Lower leg skin (tissue), 4 donors: ENCODE data around the gene PLSCR4. TPM values are rescaled to one million over a fixed set of nuclear protein-coding genes. Genes with fewer than 3 reads are reported as not detected.
A peak's percentile ranks its signal among the peaks of the same experiment; 100 is the strongest.
"Not testable (repeated sequence)": the region's sequence is repeated elsewhere in the genome, so short reads cannot be mapped to it uniquely, and the experiment has no call there.

Experiments
- DNase-seq, 2 donors: peaks; one replicate each; pipeline ENCODE4 v3.0.0-alpha.2; 2019; ENCODE audit warnings: low spot score in 2 of 2
- H3K4me3 ChIP-seq: fragments of 200-600 bp; sonication (generic); 2 replicates; pipeline ENCODE4 v1.5.1; 2017; ENCODE audit warnings: mild to moderate bottlenecking, low read depth; ENCODE audit not compliant: poor library complexity, severe bottlenecking
- POLR2A ChIP-seq, 2 donors: fragments of 450-650 bp; IDR thresholded peaks; one replicate each; pipeline ENCODE4 v1.6.1; 2016 to 2017; ENCODE audit warnings: antibody characterized with exemption in 2 of 2, mild to moderate bottlenecking in 1 of 2, moderate library complexity in 1 of 2
- WGBS, 2 donors: methylation state at CpG; one replicate each; pipeline ENCODE4 v1.1.5; 2018; 5-methylcytosine and 5-hydroxymethylcytosine counted together
- intact Hi-C: fragments of 100-400 bp; cut with DNase I; formaldehyde crosslinking; loops from one replicate; pipeline ENCODE4 v1.15.0; 2023; ENCODE audit warnings: low total_unique reads
- total RNA-seq, 4 donors: library from RNA; depleted of rRNA; stranded (reverse); fragments of >200 nt; gene quantifications; one replicate each; pipeline ENCODE4 v1.1.0, GENCODE V29; 2016
- TF ChIP-seq, protein P1 (sequence below), 3 donors: fragments of 450-650 bp; IDR thresholded peaks; one replicate each; pipeline ENCODE4 v1.5.1; 2016; ENCODE audit warnings: antibody characterized with exemption in 3 of 3, mild to moderate bottlenecking in 3 of 3, moderate library complexity in 2 of 3

The PLSCR4 gene
- total RNA-seq, 4 donors from 2014 or later, result 12.3 to 47.2 (median 18.4) TPM

DNA sequence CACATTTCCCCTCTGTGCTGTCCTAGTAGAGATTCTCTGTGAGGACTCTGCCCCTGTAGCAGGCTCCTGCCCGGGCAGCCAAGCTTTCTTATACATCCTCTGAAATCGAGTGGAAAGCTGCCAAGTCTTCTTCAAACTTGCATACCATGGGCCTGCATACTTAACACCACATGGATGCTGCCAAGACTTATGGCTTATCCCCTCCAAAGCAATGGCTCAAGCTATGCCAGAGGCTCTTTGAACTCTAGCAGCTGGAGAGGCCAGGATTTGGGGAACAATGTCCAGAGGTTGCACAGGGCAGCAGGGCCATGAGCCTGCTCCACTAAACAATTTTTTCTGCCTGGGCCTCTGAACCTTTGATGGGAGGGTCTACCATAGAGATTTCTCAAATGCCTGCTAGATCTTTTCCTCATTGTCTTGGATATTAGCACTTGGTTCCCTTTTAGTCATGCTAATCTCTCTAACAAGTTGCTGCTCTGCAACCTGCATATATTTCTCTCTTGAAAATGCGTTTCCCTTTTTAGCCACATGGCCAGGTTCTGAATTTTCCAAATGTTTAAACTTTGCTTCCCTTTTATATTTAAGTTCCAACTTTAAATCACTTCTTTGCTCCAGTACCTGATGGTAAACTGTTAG, 6.1 kb upstream of the PLSCR4 start:
- intact Hi-C loops, result no loop called here
- no peak for TF ChIP-seq POLR2A (IDR thresholded peaks at IDR 0.05)
- TF ChIP-seq, protein P1, sequence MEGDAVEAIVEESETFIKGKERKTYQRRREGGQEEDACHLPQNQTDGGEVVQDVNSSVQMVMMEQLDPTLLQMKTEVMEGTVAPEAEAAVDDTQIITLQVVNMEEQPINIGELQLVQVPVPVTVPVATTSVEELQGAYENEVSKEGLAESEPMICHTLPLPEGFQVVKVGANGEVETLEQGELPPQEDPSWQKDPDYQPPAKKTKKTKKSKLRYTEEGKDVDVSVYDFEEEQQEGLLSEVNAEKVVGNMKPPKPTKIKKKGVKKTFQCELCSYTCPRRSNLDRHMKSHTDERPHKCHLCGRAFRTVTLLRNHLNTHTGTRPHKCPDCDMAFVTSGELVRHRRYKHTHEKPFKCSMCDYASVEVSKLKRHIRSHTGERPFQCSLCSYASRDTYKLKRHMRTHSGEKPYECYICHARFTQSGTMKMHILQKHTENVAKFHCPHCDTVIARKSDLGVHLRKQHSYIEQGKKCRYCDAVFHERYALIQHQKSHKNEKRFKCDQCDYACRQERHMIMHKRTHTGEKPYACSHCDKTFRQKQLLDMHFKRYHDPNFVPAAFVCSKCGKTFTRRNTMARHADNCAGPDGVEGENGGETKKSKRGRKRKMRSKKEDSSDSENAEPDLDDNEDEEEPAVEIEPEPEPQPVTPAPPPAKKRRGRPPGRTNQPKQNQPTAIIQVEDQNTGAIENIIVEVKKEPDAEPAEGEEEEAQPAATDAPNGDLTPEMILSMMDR (IDR thresholded peaks at IDR 0.05), result no peak
- DNase-seq, result no peak
- WGBS, 2 donors, result 63 to 71% methylated on average over 3 of the region's 3 CpGs
- H3K4me3 ChIP-seq, result no peak overlapping the region

DNA sequence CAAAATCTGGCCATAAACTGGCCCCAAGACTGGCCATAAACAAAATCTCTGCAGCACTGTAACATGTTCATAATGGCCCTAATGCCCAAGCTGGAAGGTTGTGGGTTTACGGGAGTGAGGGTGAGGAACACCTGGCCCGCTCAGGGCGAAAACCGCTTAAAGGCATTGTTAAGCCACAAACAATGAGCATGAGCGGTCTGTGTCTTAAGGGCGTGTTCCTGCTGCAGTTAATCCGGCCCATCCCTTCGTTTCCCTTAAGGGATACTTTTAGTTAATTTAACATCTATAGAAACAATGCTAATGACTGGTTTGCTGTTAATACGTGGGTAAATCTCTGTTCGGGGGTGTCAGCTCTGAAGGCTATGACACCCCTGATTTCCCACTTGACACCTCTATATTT, 1.5 kb upstream of the PLSCR4 start:
- H3K4me3 ChIP-seq, intact Hi-C loops, DNase-seq: not testable (repeated sequence)
- 73 to 78% methylated on average over 10 of the region's 10 CpGs for WGBS, 2 donors

DNA sequence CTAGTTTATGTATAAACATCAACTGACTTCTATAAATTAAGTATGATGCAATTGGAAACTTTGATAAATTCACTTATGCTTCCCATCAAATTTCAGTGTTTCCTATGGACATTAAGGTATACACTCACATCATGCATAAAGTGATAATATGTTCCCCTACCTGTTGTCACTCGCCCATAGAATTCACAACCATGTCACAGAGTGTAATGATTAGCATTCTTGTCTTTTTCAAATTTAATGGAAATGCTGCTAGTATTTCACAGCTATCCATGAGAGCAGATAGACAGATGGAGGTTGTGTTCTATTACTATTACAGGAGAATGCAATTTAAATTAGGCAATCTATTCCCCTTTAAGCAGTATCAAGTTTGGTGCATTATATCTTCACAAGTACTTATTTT, 984 bp downstream of the PLSCR4 start:
- TF ChIP-seq, protein P1 (IDR thresholded peaks at IDR 0.05), result no peak
- TF ChIP-seq POLR2A (IDR thresholded peaks at IDR 0.05), result no peak
- no peak for DNase-seq
- 26 to 30% methylated on average over 1 of the region's 1 CpG for WGBS, 2 donors
- peak overlapping the region; percentile 81 for H3K4me3 ChIP-seq
- intact Hi-C loops, result no loop called here

DNA sequence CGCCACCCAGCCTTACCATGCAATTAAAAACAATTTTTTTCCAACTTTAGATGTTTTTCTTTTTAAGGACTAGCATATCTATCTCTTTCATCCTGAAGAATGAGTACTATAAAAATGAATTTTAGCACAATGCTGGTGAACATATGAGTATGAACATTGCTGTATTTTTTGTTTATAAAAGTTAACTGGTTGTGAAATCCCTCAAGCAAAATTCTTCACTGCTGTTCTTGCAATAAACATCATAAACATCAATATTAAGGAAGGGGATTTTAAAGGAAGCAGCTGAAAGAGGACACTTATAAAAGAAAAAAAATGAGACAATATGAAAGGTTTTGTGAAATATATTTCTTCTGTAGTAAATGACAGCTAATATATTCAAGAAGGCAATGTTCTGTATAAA, 3.0 kb downstream of the PLSCR4 start:
- DNase-seq, result no peak
- no peak overlapping the region for H3K4me3 ChIP-seq
- TF ChIP-seq, protein P1 (IDR thresholded peaks at IDR 0.05), result no peak
- no peak for TF ChIP-seq POLR2A (IDR thresholded peaks at IDR 0.05)
- intact Hi-C loops, result no loop called here
- 95% methylated on average over 1 of the region's 1 CpG for WGBS, 2 donors

DNA sequence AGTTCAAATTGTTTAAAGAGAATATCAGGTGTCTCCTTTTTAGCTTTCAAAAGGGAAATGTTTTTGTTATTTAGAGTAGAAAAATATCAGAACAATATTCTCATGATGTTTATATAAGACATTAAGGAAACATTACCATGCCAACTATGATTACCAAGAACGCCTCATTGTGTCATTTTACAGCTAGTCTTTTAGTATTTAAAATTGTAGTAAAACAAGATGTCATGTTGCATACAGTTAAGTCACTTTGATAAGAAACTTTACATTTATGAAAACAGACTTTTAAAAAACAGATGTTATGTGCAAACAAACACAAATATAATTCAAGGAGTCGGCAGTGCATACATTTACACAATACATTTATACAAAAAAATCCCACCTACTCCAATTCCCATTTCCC, 4.4 kb downstream of the PLSCR4 start:
- DNase-seq, result no peak
- no peak overlapping the region for H3K4me3 ChIP-seq
- 65% methylated on average over 2 of the region's 2 CpGs for WGBS, 2 donors
- TF ChIP-seq POLR2A (IDR thresholded peaks at IDR 0.05), result no peak
- TF ChIP-seq, protein P1 (IDR thresholded peaks at IDR 0.05), result no peak
- intact Hi-C loops, result no loop called here

DNA sequence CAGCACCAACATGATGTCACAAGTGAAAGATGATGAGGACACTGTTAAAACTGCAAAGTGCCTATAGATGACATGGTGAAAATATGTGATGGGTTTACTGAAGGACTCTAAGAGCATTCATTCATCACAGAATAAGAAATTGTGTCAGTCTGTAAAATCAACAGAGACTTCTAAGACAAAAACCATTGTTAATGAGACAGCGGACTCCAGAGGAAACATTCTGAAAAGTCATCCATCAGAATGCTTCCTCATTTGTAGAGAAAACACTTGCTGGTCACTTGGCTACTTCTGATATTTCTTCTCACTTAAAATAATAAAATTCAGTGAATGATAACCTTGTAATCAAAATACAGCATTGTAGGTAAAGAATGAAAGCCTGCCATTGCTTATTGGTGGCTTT, 7.3 kb downstream of the PLSCR4 start:
- no peak overlapping the region for H3K4me3 ChIP-seq
- TF ChIP-seq, protein P1 (IDR thresholded peaks at IDR 0.05), result no peak
- no peak for TF ChIP-seq POLR2A (IDR thresholded peaks at IDR 0.05)
- intact Hi-C loops, result no loop called here
- no peak for DNase-seq
- 92% methylated on average over 1 of the region's 1 CpG for WGBS, 2 donors
